RCC 7860 (cell line): ENCODE measurements around the gene PRPS1L1.

Experiments
- DNase-seq: peaks from one replicate; pipeline ENCODE4 v3.0.0-alpha.2; 2015; ENCODE audit warnings: low spot score
- FAIRE-seq: peaks from 2 replicates; lab custom pipeline; 2012; peaks lifted over from hg19 to GRCh38; lab: Jason Lieb, UNC

The PRPS1L1 gene

DNA sequence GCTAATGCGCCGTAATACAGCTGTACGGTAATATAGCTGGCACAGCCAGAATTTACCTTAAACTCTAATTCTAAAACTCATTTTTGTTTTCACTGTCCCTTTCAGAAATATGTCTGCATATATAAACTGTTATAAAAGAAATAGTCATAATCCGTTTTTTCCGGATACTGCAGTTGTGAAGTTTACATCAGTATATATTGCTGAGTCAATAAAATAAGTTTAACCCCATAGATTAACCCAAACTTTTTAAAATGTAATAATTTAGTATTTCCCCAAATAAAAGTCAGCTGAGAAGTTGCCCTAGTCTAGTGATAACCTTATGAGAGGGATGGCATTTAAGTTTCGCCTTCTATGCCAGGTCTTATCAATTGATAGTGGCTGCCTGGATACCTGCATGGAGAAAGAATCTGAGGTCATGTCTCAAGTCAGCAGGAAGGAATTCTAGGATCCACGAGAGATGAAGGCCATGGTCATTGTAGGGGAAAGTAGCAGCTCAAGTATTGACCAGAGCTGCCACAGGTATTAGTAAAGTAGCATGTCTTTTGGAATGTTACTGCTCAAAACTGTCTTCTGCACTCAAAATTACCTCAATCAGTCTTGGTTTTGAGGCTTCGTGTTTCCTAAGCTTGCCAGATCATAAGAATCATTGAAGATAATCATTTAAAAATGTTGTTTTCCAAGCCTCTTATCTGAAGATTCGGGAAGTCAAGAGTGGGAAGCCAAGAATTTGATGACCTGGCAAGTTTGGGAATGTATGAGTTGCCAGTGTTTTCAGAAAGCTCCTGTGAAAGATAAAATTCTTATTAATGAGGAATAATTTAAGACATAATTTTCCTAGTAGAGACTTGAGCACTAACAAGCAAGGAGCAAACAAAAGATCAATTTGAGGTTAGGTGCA, 10.8 kb downstream of the PRPS1L1 start:
- no peak for DNase-seq
- FAIRE-seq, result no peak

GRCh38 chr7:18013936-18014335, 13.7 kb downstream of the PRPS1L1 start:
- DNase-seq (peak; percentile 41), FAIRE-seq (no peak)

DNA sequence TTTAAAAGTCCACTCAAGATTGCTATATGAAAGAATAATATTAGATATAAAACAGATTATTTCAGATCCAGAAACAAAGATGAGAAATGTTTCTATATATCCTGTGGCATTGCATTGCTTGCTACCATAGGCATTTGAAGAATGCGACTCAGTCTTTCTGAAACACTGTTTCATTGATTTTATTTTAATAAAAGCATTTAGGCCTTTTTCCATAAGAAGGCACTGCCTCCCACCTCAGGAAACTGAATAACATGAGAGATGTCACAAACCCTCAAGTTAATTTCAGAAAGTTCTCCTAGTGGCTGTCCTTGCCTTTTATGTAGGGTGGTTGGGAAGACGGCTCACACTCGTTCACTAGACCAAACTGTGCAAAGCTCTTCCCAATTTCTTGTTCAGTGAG, 23.3 kb downstream of the PRPS1L1 start:
- no peak for FAIRE-seq
- DNase-seq, result no peak

- FAIRE-seq, result no peak
Measured at GRCh38 chr7:18003286-18003994, 24.2 kb downstream of the PRPS1L1 start.

GRCh38 chr7:17998692-17999091, 29.0 kb downstream of the PRPS1L1 start:
- DNase-seq (no peak), FAIRE-seq (no peak)

More at GRCh38 chr7:18003286-18003994, 24.2 kb downstream of the PRPS1L1 start:
- no peak for DNase-seq

DNA sequence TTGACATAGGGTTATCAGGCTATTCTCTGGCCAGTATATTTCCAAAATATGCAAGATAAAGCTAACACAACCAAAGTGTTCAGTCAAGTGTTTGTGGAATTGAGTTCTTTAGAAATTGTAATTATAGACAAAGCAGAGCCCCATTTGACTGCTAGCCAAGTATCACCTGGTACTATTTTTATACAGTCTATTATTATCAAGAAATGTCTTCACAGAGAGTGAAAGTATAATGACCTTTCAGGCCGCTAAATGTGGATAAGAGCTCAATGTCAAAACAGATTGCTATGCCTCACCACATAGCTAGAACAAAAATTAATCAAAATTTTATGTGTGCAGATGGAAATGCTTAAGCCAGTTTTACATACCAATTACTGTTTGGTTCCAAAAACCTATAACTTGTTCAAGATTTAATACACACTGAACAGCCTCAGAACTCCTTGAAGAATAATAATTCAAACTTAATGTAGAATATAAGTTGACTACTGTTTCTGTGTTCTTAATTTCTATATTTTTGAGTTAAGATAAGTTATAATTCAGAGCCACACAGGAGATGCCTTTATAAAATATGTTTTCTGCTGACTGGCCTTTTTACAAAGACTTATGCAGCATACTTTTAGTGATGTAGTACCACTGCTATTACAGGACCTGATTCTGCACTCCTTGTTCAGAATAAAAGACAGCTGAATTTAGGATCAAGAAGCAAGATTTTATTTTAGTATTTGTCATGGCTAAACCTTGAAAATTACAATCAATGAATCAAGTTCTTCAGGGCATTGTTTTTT, 31.0 kb downstream of the PRPS1L1 start:
- no peak for FAIRE-seq

DNA sequence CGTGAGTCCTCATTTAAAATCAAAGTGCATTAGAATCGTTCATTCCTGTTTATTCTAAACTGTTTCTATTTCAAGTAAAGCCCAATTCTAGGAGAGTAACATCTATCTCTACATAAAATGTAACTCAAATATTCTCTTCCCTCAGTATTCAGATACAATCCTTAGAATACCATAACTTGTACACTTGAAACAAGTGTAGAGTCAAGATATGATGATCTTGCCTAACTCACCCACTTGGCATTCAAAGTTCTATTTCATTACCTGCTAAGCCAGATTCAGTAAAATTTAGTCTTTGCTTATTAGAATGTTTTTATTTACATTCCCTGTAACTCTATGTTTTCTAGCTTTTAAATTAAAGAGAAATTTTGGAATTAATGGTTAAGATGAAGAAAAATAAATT, 31.6 kb downstream of the PRPS1L1 start:
- FAIRE-seq, result no peak
- DNase-seq, result no peak

More for the DNA sequence above, 31.0 kb downstream of the PRPS1L1 start:
- DNase-seq, result no peak

- no peak for DNase-seq
- FAIRE-seq, result no peak
Measured at GRCh38 chr7:17994079-17994850, 33.4 kb downstream of the PRPS1L1 start.

DNA sequence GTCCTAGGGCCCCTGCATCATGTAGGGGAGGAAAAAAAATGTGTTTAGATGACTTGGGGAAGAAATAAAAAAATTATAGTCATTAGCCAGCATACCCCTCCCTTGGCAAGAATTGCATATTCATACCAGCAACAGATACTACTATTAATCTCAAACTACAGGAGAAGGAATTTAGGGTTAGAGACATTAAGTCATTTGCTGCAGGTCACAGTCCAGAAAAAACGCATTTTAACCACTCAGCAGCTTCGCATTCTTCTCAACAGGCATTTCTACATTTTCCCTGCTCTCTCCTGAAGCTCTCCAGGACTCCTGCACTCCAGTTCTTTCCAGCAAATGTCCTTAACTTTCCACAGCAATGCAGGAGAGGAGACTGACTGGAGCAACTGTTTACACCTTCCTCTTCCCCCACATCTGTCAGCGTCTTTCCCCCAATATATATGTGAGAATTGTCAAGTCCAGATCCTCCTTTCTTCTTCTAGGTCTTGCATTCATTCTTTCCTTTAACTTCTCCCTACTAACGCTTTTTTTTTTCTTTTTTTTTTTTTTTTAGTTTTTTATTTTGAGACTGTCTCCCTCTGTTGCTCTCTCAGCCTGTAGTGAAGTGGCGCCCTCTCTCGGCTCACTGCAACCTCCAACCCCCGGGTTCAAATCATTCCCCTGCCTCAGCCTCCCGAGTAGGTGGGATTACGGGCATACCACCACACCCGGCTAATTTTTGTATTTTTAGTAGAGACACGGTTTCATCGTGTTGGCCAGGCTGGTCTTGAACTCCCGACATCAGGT, 35.6 kb downstream of the PRPS1L1 start:
- DNase-seq, result no peak
- FAIRE-seq, result no peak

DNA sequence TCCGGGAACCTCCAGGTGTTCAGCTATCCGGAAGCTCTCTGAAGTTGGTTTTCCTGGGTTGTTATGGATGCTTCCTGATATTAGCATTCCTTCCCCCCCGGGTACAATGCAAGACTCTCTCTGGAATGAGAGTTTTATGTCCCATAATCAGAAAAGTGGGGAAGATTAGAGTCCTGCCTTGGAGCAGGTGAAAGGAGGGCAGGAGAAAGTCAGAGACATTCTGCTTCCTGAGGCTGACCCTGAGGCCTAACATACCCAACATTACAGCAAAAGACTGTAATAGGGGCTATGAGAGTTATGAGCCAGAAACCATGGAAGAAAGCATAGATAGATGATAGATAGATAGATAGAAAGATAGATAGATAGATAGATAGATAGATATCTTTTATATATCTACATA, 36.9 kb downstream of the PRPS1L1 start:
- FAIRE-seq, result no peak
- DNase-seq, result no peak

GRCh38 chr7:17989546-17989945, 38.1 kb downstream of the PRPS1L1 start:
- FAIRE-seq, result no peak
- DNase-seq, result no peak

GRCh38 chr7:17988858-17989257, 38.8 kb downstream of the PRPS1L1 start:
- FAIRE-seq, result no peak
- DNase-seq, result no peak

DNA sequence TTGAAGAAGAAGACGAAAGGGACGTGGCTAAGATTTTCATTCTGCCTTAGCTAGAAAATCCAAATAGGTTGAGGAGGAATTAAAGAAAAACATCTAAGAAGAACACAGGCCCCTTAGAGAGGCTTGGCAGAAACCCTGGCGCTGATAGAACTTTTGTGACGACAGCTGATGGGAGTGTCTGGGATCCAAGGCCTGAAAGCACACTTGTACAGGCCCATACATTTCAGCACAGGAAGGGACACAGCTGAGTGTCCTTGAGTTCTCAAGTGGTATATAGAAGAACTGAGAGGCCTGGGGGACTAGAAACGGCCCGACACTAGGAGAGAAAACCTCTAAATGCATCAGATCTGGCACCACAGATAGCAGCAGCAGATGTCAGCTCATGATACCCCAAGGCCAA, 39.5 kb downstream of the PRPS1L1 start:
- no peak for FAIRE-seq
- no peak for DNase-seq

DNA sequence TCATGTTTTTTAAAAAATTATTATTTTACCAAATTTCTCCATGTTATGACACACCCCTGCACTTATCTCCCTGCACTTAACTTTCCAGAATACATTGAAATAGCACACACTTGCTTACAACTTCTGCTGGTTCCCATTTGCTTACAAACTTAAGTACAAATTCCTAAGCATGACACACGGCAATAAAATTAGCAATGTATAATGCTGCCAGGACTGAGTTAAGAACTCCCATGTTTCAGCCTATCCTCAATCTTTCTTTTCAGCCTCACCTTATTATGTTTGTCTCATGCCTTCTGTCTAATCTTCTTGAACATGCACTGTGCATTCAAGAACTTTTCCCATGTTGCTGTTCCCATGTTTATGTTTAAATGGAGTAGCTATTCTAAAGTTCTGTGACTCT, 40.8 kb downstream of the PRPS1L1 start:
- DNase-seq (no peak), FAIRE-seq (no peak)

DNA sequence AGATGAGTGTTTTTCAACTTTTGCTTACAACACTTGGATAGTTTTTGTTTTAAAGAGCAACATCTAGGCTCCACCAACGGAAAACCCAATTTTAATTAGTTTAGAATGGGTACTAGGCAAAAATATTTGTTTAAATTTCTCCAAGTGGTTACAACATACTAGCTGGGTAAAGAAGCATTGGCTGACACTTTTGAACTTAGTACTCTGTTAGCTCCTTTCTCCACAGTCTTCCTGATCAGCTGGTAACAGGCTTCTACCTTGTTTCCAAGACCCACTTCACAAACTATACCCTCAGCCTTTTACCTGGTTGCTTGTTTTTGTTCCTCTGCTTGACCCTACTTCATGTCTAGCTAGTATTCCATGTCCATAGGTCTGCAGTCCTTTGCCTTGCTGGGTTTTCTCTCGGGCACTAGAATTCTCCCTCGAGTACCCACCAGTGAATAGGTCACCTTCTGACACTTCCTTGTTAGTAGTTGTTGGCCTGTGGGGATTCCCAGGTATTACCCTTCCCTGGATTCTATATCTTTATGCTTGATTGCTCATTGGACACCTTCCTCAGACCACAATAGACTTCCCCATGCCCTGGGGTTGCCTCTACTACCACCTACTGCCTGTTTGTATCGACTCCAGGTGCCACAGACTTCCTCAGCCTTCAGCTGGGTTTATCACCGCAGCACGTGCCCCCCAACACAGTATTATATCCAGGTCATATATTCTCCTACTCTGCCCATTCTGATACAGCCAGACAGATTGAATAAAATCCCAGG, 42.0 kb downstream of the PRPS1L1 start:
- DNase-seq (peak; percentile 33), FAIRE-seq (no peak)

DNA sequence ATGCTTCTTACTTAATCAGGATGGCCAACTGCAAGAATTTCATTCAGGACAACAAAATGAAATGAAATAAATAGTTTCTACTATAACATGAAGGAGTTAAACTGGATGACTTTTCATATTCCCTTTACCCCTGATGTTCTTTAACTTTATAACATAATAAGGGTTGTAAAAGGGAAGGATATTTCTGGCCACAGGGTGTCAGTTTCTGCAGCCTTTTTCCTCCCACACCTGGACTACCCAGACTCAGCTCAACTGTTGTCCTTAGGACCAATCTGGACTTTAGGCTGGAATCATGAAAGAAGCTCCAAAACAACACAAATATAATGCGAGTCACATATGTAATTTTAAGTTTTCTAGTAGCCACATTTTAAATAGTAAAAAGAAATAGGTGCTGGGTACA, 43.4 kb downstream of the PRPS1L1 start:
- DNase-seq, result no peak
- no peak for FAIRE-seq

GRCh38 chr7:17983221-17984062, 44.2 kb downstream of the PRPS1L1 start:
- DNase-seq (no peak), FAIRE-seq (no peak)

DNA sequence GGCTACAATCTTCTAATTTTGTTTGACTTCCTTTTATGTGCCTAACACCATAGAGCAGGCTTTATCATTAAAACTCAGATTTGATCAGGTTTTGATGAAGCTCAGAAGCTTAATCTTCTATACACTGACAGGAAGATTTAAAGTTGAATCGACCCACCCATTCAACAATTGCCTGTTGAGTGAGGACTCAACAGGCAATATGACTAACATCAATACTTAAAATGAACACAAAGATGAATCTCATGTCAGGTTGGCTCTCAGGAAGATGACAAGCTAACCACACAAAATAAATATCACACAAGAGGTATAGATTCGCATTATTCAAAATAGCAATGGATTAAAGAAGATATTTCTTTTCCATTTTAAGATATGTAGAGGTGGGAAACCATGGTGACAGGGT, 50.7 kb downstream of the PRPS1L1 start:
- no peak for FAIRE-seq
- no peak for DNase-seq
